Eye (tissue), 1 donor: Measurements from ENCODE around the gene PDZRN3.

ENCODE experiments used
- DNase-seq: peaks from one replicate; pipeline ENCODE4 v3.0.0-alpha.2; 2015

The PDZRN3 gene

DNA sequence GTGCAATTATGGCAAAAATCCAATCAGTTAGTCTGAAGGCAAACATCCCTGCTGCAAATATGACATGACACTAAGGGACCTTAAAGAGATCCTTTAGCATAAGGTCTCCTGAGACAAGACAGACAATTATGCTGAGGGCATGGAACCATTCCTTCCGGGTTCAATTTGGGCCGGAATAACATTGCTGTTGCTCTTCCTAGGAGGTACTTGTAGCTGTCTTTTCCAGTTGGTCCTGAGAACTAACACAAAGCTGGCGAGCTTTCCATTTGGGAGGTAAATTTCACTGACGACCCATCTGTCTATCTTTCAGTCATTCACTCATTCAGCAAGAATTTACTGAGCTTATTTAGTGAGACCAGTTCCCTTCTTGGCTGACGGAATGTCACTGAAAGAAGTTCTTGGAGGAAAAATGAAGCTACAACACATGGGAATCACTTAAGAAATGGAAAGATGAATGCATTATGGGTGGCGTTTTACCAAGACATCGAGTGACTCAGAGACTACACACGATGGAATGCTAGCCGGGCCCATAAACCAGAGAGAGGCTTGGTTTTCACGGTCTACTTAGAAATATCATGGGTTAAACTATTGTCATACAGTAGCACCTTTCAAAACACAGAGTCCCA lies 215.5 kb downstream of the PDZRN3 start:
- no peak for DNase-seq

GRCh38 chr3:73408634-73409033 lies 216.1 kb downstream of the PDZRN3 start:
- DNase-seq, result no peak

DNA sequence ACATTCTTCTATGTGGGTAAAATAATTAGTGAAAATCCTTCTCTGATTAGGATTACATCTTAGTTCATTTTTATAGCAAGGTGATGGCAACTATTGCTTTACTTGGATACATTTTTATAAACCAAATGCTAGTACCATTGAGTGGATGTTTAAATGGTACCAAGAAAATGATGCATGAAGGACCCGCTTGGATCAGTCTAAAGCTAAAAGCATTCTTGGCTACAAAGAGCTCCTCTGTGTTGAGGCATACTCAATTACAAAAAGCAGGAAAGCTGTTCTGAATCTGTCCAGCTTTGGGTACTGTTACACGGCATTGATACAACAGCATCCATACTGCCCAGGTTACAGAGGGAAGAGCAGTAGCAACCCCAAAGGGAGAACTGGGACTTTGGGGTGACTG lies 217.2 kb downstream of the PDZRN3 start:
- no peak for DNase-seq

- DNase-seq, result no peak
These were observed 218.9 kb downstream of the PDZRN3 start for GRCh38 chr3:73405853-73406252.

- DNase-seq, result no peak
These were observed 219.7 kb downstream of the PDZRN3 start for GRCh38 chr3:73405000-73405399.

DNA sequence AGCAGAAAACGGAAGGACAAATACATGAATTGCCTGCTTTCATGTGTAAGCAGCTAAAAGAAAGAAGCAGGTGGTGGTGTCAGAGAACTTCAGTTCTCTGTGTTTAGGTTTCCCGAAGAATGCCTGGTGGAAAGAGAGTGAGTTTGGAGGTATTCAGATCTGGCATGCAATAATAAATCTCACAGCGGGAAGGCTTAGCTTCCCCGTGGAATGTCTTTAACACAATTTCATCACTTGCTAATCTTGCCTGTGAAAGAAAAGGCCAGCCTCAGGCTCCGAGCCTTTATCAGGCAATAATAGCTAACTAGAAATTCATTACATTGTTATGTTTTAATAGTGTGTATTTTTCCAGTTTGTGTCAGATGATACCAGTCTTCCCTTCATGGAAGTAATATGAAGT lies 220.3 kb downstream of the PDZRN3 start:
- DNase-seq, result peak; percentile 65

DNA sequence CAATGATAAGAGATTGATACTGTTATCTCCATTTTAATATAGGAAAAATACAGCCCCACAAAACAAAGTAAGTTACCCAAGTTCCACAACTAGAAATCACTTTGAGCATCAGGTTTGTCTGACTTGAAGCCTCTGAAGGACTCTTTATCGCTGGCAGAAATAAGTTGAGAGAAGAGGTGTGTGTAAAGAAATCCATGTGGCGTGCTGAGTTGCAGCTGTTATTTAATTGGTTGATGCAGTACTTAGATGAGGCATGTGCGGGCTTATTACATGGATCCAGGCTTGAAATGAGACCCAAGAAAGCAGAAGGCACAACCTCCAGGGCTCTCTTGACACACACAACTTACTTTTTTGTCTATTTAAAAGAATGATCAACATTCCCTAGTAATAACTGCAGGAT lies 221.3 kb downstream of the PDZRN3 start:
- no peak for DNase-seq

DNA sequence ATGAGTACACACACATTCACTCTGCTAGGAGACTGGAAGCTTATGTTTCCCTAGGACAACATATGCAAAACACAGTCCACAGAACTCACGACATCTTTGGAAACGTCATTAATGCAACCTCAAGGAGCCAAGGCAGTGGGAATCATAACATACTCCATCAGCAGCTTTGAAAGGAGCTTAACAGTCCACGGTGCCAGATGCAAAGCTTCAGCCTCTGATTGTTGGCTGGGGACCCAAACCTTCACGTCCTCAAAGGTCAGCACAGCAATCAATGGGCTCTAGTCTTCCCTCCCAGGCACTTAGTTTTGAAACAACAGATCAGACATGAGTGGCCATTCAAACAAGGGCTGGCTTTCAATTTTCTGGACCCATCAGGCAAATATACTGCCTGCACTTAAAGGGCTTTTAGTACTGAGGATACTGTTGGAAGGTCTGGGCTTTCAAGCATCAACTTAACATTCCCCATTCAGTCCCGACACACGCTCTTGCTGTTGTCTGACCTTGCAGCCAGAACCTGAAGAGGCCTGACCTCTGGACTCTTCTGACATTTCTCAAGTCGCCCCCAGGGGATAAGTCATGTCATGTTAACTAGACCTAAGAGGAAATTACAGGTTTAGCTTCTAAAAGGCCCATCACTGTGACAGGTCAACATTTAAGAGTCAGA lies 223.0 kb downstream of the PDZRN3 start:
- peak; percentile 55 for DNase-seq

DNA sequence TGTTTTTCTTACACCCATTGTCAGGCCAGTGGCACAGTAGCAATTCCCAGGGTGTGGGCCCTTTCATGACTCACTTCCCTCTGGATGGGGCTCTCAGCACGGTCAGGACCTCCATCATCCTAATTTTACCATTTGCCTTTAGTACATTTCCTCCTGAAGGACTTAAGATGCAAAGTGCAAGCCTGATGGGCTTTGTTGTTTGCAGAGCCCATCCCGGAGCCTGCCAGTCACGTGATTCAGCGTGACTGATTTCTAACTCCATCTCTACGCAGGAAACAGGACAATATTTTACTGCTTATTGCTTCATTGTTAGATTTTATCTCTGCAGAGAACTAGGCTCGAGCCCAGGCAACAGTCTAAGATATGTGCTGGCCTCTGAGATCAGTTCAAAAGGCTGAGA lies 223.7 kb downstream of the PDZRN3 start:
- DNase-seq, result no peak

- no peak for DNase-seq
These were observed 225.0 kb downstream of the PDZRN3 start for GRCh38 chr3:73399666-73400253.

DNA sequence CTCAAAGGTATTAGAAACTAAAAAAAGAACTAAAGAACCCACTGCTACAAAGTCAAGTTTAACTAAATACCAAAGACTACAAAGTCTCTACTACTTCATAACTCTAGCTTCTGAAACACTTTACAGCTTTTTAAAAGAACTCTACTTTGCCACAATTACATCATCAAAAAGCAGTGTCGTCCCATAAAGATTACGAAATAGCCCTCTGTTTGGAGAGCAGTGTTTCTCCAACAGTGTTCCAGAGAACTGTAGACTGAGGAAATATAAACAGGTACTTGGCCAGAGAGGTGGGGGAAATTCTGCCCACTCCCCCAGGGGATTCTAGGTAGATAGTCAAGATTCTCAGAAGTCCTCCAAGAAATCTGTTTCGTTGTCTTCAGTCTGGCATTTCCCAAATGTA lies 225.6 kb downstream of the PDZRN3 start:
- DNase-seq, result no peak

DNA sequence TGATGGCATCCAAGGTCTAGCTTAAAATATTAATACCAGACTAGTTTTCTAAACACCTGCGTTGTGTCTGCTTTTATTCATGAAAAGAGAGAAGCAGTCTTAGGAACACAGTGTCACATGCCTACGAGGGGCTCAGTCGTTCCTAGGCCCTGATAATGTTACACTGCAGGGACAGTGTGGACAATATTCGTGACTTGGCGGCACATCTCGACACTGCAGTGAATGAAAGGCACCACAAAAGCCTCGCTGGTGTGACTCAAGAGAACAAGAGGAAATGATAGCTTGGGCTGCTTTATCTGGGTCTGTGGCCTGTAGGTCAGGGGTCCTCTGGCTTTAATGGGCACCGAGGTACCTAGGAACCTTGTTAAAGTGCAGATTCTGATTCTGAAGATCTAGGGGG lies 226.7 kb downstream of the PDZRN3 start:
- no peak for DNase-seq

GRCh38 chr3:73394240-73394639 lies 230.5 kb downstream of the PDZRN3 start:
- no peak for DNase-seq

DNA sequence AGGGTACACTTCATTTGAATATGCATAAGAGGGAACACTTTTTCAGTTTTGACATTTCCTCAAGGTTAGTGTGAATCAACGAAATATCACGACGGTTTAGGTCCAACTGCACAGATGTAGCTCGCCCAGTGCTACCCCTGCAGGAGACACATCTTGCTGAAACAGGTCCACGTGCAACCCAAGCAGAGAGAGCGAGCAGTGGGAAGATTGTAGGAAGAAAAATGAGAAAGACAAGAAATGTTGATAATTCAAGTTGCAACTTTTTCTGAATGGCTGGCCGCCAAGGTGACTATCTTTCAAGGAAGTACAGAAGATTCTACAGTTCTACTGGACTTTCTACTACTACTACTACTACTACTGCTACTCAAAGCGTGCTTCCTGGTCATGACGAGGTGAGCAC lies 231.7 kb downstream of the PDZRN3 start:
- no peak for DNase-seq

DNA sequence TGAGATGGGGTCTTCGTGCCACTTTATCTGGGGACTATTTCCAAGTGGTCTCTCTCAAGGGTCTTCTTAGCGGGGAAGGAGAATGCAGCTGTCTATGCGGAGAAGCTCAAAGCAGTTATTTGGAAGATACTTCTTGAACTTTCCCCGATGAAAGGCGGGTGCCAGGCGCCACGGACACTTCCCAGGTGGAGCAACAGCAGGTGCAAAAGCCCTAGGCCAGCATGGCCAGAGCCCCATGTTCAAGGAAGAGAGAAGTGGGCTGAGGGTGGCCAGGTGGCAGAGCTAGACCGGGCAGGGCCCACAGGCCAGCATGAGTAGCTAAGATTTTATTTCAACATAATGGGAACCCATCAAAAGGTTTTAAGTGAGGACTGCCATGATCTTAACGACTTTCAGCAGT lies 232.8 kb downstream of the PDZRN3 start:
- no peak for DNase-seq

- DNase-seq, result no peak
These were observed 234.8 kb downstream of the PDZRN3 start for GRCh38 chr3:73389928-73390327.

- DNase-seq, result no peak
These were observed 235.5 kb downstream of the PDZRN3 start for GRCh38 chr3:73389117-73389813.

DNA sequence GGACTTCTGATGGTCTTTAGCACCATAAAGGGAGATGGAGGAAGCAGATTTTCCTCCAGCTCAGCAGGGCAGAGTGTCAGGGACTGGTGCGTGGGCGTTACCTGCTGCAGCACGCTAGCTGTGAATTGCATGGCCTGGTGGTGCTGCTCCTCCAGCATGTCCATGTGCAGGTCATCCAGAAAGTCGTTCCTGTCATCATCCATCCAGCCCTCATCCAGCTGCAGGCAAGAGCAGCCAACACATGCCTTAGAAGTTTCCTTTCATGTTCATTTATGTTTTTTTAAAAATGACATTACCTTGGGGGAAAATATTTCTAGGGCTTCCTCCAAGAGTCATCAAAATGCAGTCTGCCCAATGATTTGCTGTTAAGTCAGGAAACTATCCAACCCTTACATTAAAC lies 239.2 kb downstream of the PDZRN3 start:
- DNase-seq, result no peak

DNA sequence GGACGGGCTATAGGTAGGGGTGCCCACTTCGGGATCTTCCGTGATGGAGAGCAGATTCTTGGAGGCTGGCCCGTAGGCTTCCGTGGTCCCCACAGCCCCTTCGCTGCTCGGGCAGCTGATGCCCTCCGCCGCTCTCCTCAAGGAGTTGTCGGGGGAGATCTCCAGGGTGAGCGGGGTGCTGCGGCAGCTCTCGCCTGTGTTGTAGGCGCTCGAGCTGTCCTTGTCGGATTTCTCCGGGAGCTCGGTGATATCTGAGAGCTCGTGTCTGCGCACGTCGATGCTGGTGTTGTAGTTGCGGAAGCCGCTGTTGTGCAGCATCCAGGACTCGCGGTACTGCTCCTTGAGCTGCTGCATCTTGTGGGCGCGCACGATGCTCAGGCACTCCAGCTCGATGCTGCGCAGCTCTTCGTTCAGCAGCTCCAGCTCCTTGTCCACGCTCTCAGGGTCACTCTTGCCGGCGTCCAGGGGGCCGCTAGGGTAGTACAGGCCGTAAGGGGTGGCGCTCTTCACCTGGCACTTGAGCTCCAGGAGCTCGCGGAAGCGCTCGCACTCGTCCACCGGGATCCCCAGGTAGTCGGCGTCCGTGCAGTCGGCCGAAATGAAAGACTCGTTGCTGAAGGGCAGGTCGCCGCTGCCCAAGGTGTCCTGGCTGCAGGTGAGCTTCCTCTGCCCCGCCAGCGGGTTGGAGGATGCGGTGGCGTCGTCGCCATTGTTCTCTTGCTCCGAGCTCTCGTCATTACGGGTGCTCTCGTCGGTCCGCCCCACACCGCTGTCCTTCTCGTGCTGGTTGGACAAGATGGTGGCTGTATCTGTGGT lies 240.4 kb downstream of the PDZRN3 start:
- no peak for DNase-seq

DNA sequence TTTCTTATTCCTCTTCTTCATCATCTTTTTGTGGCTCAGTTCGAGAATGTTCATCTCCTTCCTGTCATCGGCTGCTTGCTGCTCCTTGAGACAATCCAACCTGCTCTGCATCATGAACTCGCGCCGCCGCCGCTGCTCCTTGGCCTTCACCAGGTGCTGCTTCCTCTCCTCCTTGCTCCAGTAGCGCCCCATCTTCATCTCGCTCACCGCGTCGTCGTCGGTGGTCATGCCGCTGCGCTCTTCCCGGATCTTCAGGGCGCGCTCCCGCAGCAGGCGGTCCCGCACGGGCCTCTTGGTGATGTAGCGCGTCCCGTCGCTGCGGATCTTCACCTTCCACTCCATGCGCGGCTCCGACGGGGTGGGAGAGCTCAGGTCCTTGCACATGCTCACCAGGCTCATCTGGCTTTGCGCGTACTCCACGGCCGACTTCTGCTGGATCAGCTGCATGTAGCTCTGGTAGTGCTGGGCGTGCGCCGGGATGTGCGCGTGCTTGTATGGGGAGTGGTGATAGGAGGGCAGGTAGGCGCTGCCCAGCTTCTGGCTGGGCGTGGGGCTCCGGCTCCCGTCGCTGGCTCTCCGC lies 241.2 kb downstream of the PDZRN3 start:
- DNase-seq, result no peak

DNA sequence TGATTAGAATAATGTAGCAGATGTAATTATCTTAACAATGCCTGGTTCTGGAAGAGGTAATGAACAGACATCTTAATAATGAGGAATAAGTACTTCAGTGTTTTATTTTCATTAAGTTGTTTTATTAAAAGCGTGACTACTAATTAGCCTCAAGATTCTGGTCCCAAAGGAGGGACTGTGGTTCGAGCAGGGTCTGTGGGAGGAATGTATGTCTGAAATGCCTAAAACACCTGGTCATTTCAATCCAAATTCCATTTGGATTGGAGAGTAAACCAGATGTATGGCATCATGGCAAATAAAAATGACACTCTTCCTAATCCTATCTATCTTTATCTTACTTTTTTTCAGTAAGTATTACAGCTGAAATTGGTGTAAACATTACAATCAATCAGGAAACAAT lies 243.2 kb downstream of the PDZRN3 start:
- DNase-seq, result no peak

- no peak for DNase-seq
These were observed 243.8 kb downstream of the PDZRN3 start for GRCh38 chr3:73380735-73381532.
